Parathyroid adenoma (tissue), 2 donors: ENCODE measurements around the gene MCM3.
A peak's percentile ranks its signal among the peaks of the same experiment; 100 is the strongest.

Source experiments
- H2AFZ ChIP-seq: fragments of 300-600 bp; sonication (generic); one replicate; pipeline ENCODE4 v1.7.0; 2017; ENCODE audit warnings: antibody characterized with exemption, mild to moderate bottlenecking
- H3K27ac ChIP-seq: fragments of 300-600 bp; sonication (generic); one replicate; pipeline ENCODE4 v1.7.0; 2017
- H3K27me3 ChIP-seq: fragments of 300-600 bp; sonication (generic); one replicate; pipeline ENCODE4 v1.7.0; 2017; ENCODE audit warnings: low read length; ENCODE audit not compliant: control insufficient read depth, insufficient read depth
- H3K36me3 ChIP-seq: fragments of 300-600 bp; sonication (generic); one replicate; pipeline ENCODE4 v1.7.0; 2017; ENCODE audit warnings: low read length; ENCODE audit not compliant: control insufficient read depth, insufficient read depth
- H3K4me1 ChIP-seq: fragments of 300-600 bp; sonication (generic); one replicate; pipeline ENCODE4 v1.7.0; 2017; ENCODE audit warnings: control low read depth
- H3K4me2 ChIP-seq: fragments of 300-600 bp; sonication (generic); one replicate; pipeline ENCODE4 v1.7.0; 2017; ENCODE audit warnings: low read length
- H3K4me3 ChIP-seq: fragments of 300-600 bp; sonication (generic); one replicate; pipeline ENCODE4 v1.7.0; 2017; ENCODE audit warnings: low read depth, low read length
- H3K79me2 ChIP-seq: fragments of 300-600 bp; sonication (generic); one replicate; pipeline ENCODE4 v1.7.0; 2017; ENCODE audit warnings: control low read depth
- H3K9ac ChIP-seq: fragments of 300-600 bp; sonication (generic); one replicate; pipeline ENCODE4 v1.7.0; 2017; ENCODE audit warnings: mild to moderate bottlenecking
- H3K9me3 ChIP-seq: fragments of 300-600 bp; sonication (generic); one replicate; pipeline ENCODE4 v1.7.0; 2017; ENCODE audit warnings: low read length; ENCODE audit not compliant: control insufficient read depth
- TF ChIP-seq, protein P1 (sequence below): fragments of 300-600 bp; sonication (generic); IDR thresholded peaks from one replicate; pipeline ENCODE4 v1.7.0; 2017; ENCODE audit warnings: antibody characterized with exemption, mild to moderate bottlenecking
- donor health status: primary hyperparathyroidism.

Gene MCM3

GRCh38 chr6:52284460-52285176, at the start of gene MCM3:
Gene MCM3 (minus strand): TSS chr6:52284742. CDS start chr6:52284674, 68 bp downstream.
- peak within 1 kb of the TSS; percentile 22 for H3K27ac ChIP-seq
- H3K4me3 ChIP-seq, result peak within 1 kb of the TSS; percentile 86
- H2AFZ ChIP-seq, result peak within 1 kb of the TSS; percentile 84
- H3K27me3 ChIP-seq, result no peaks in the 10 kb centered on the region
- no peaks in the 10 kb centered on the region for H3K36me3 ChIP-seq
- H3K4me2 ChIP-seq, result peak within 1 kb of the TSS; percentile 87
- peaks cover 6% of the 10 kb centered on the region for H3K4me1 ChIP-seq
- no peak within 1 kb of the TSS for H3K9ac ChIP-seq
- TF ChIP-seq, protein P1, sequence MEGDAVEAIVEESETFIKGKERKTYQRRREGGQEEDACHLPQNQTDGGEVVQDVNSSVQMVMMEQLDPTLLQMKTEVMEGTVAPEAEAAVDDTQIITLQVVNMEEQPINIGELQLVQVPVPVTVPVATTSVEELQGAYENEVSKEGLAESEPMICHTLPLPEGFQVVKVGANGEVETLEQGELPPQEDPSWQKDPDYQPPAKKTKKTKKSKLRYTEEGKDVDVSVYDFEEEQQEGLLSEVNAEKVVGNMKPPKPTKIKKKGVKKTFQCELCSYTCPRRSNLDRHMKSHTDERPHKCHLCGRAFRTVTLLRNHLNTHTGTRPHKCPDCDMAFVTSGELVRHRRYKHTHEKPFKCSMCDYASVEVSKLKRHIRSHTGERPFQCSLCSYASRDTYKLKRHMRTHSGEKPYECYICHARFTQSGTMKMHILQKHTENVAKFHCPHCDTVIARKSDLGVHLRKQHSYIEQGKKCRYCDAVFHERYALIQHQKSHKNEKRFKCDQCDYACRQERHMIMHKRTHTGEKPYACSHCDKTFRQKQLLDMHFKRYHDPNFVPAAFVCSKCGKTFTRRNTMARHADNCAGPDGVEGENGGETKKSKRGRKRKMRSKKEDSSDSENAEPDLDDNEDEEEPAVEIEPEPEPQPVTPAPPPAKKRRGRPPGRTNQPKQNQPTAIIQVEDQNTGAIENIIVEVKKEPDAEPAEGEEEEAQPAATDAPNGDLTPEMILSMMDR, result no peak
- no peaks in the 10 kb centered on the region for H3K79me2 ChIP-seq
- no peaks in the 10 kb centered on the region for H3K9me3 ChIP-seq

GRCh38 chr6:52333840-52334200, 49.3 kb upstream of the MCM3 start:
- H3K27ac ChIP-seq, result no peak overlapping the region
- TF ChIP-seq, protein P1, result no peak
- no peaks in the 10 kb centered on the region for H3K27me3 ChIP-seq
- no peak overlapping the region for H3K4me3 ChIP-seq
- peak overlapping the region; percentile 49 for H2AFZ ChIP-seq
- H3K36me3 ChIP-seq, result no peaks in the 10 kb centered on the region
- H3K9ac ChIP-seq, result no peak overlapping the region
- no peak overlapping the region for H3K4me2 ChIP-seq
- no peaks in the 10 kb centered on the region for H3K79me2 ChIP-seq
- H3K4me1 ChIP-seq, result peaks cover 10% of the 10 kb centered on the region
- H3K9me3 ChIP-seq, result no peaks in the 10 kb centered on the region

DNA sequence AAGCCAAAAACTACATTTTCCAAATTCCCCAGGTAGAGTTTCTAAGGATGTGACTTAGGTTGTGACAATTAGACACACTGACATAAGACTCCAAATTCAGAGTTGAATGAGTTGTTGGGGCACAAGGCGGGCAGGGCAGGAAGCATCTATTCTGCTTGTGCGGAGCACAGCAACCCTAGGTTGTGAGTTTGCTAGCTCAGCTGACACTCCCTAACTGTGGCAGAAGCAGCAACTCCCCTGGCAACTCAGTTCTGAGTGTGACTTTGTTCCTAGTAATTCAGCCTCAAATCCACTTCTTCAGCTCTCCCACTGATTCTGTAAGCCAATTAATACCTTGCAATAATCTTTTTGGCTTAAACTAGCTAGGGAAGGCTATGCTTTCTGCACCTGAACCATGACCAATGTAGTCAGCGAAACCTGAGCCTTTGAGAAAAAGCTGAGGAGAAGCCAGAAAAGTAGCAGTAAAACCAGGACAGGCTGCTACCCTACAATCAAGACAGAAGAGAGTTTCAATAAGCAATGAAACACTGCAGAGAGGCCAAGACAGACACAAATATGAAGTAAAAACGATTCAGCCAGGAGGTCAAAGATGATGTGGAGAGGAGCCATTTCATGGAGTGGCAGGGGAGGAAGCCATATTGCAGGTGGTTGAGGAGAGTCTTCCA, 47.4 kb upstream of the MCM3 start:
- H3K79me2 ChIP-seq, result no peaks in the 10 kb centered on the region
- no peaks in the 10 kb centered on the region for H3K9me3 ChIP-seq
- no peak overlapping the region for H3K4me3 ChIP-seq
- no peaks in the 10 kb centered on the region for H3K27me3 ChIP-seq
- no peak overlapping the region for H3K9ac ChIP-seq
- TF ChIP-seq, protein P1, result no peak
- H3K4me2 ChIP-seq, result peak overlapping the region; percentile 15
- H2AFZ ChIP-seq, result peak overlapping the region; percentile 43
- H3K36me3 ChIP-seq, result no peaks in the 10 kb centered on the region
- peak overlapping the region; percentile 1 for H3K27ac ChIP-seq
- H3K4me1 ChIP-seq, result peaks cover 10% of the 10 kb centered on the region

- TF ChIP-seq, protein P1, result no peak
- no peaks in the 10 kb centered on the region for H3K9me3 ChIP-seq
- H3K4me1 ChIP-seq, result peaks cover 10% of the 10 kb centered on the region
- no peak overlapping the region for H3K27ac ChIP-seq
- H3K4me3 ChIP-seq, result no peak overlapping the region
- no peaks in the 10 kb centered on the region for H3K27me3 ChIP-seq
- H2AFZ ChIP-seq, result no peak overlapping the region
- no peaks in the 10 kb centered on the region for H3K79me2 ChIP-seq
- H3K36me3 ChIP-seq, result no peaks in the 10 kb centered on the region
- H3K4me2 ChIP-seq, result no peak overlapping the region
- H3K9ac ChIP-seq, result no peak overlapping the region
Observed at GRCh38 chr6:52330470-52330869, 45.9 kb upstream of the MCM3 start.
